SK-N-SH (cell line): ENCODE data around the gene GRK1. TPM values are rescaled to one million over a fixed set of nuclear protein-coding genes. Genes with fewer than 3 reads are reported as not detected.

Experiments used
- CTCF ChIA-PET: fragments of 300-600, 350-600 bp; formaldehyde crosslinking; extraction: SDS; loops from one replicate; lab custom pipeline; 2021; lab: Yijun Ruan, JAX
- POLR2A ChIA-PET: fragments of 350-600 bp; sonication (Branson Sonifier 250); formaldehyde crosslinking; extraction: SDS; loops from one replicate; lab custom pipeline; 2020; ENCODE audit warnings: antibody characterized with exemption, inconsistent platforms; lab: Yijun Ruan, JAX
- DNase-seq: peaks from one replicate; pipeline ENCODE4 v3.0.0; 2012
- H2AFZ ChIP-seq: fragments of 200-600 bp; sonication (generic); 2 replicates; pipeline ENCODE4 v1.8.1; 2016; ENCODE audit warnings: antibody characterized with exemption, mild to moderate bottlenecking, low read depth
- H3F3A ChIP-seq: fragments of 200-600 bp; sonication (generic); replicated peaks from 2 replicates; pipeline ENCODE3; 2016; ENCODE audit warnings: antibody characterized with exemption, mild to moderate bottlenecking; ENCODE audit not compliant: insufficient read depth
- H3K27ac ChIP-seq, 2 experiments: fragments of 200-500 bp in 1 of 2; fragments of 200-600 bp in 1 of 2; sonication (Bioruptor generic) in 1 of 2; sonication (generic), shearing (Covaris generic) in 1 of 2; 2 replicates each; pipeline versions ENCODE4 v1.5.1 to v1.6.1; 2014 to 2016; ENCODE audit warnings: low read depth in 2 of 2, inconsistent platforms in 1 of 2, low read length in 1 of 2, mild to moderate bottlenecking in 1 of 2, mixed read lengths in 1 of 2
- H3K27me3 ChIP-seq: fragments of 200-600 bp; sonication (generic), shearing (Covaris generic); 2 replicates; pipeline ENCODE4 v1.6.1; 2016; ENCODE audit warnings: mixed run types; ENCODE audit not compliant: insufficient read depth
- H3K36me3 ChIP-seq, 2 experiments: fragments of 200-500 bp in 1 of 2; fragments of 200-600 bp in 1 of 2; sonication (Bioruptor generic) in 1 of 2; sonication (generic) in 1 of 2; replicated peaks in 1 of 2; 2 replicates each; pipeline versions ENCODE3 to v1.5.1; 2014 to 2016; ENCODE audit warnings: low read length in 1 of 2, mild to moderate bottlenecking in 1 of 2; ENCODE audit not compliant: insufficient read depth in 2 of 2, control insufficient read depth in 1 of 2
- H3K4me1 ChIP-seq, 2 experiments: fragments of 200-500 bp in 1 of 2; fragments of 200-600 bp in 1 of 2; sonication (Bioruptor generic) in 1 of 2; sonication (generic), shearing (Covaris generic) in 1 of 2; 2 replicates each; pipeline versions ENCODE4 v1.5.1 to v1.6.1; 2014 to 2016; ENCODE audit warnings: low read depth in 1 of 2, low read length in 1 of 2, mixed run types in 1 of 2; ENCODE audit not compliant: insufficient read depth in 2 of 2, control insufficient read depth in 1 of 2
- H3K4me2 ChIP-seq: fragments of 200-600 bp; sonication (generic), shearing (Covaris generic); 2 replicates; pipeline ENCODE4 v1.6.1; 2017; ENCODE audit warnings: mixed run types
- H3K4me3 ChIP-seq, 2 experiments: fragments of 200-500 bp in 1 of 2; fragments of 200-600 bp in 1 of 2; sonication (Bioruptor generic) in 1 of 2; sonication (generic), shearing (Covaris generic) in 1 of 2; 2 replicates each; pipeline versions ENCODE4 v1.5.1 to v1.8.1; 2014 to 2016; ENCODE audit warnings: low read depth in 2 of 2, inconsistent platforms in 1 of 2, low read length in 1 of 2, mild to moderate bottlenecking in 1 of 2, mixed read lengths in 1 of 2, moderate library complexity in 1 of 2
- H3K79me2 ChIP-seq: fragments of 200-600 bp; sonication (generic); 2 replicates; pipeline ENCODE4 v1.8.1; 2017; ENCODE audit warnings: mild to moderate bottlenecking; ENCODE audit not compliant: insufficient read depth
- H3K9ac ChIP-seq: fragments of 200-600 bp; sonication (generic); 2 replicates; pipeline ENCODE4 v1.6.1; 2017; ENCODE audit warnings: mixed run types
- H3K9me2 ChIP-seq: fragments of 200-600 bp; sonication (generic); 2 replicates; pipeline ENCODE4 v1.6.1; 2017; ENCODE audit warnings: mixed run types
- H3K9me3 ChIP-seq: fragments of 200-600 bp; sonication (generic); 2 replicates; pipeline ENCODE4 v1.6.1; 2017; ENCODE audit warnings: mixed run types, mild to moderate bottlenecking, moderate library complexity
- H4K20me1 ChIP-seq: fragments of 200-600 bp; sonication (generic); 2 replicates; pipeline ENCODE4 v1.6.1; 2017; ENCODE audit warnings: mild to moderate bottlenecking, mixed run types; ENCODE audit not compliant: insufficient read depth
- CHD2 ChIP-seq: fragments of 150-350 bp; IDR thresholded peaks from 2 replicates; pipeline ENCODE4 v1.6.1; 2018; ENCODE audit warnings: low read length; ENCODE audit not compliant: partially characterized antibody
- EP300 ChIP-seq, 2 experiments: IDR thresholded peaks; 2 replicates each; pipeline versions ENCODE4 v1.4.0 to v1.6.1; 2012; ENCODE audit warnings: borderline replicate concordance in 1 of 2, low read depth in 1 of 2, low read length in 1 of 2
- EZH2phosphoT487 ChIP-seq: fragments of 200-600 bp; sonication (generic); IDR thresholded peaks from 2 replicates; pipeline ENCODE4 v1.6.1; 2017; ENCODE audit warnings: low read depth, mixed run types, mild to moderate bottlenecking, antibody characterized with exemption, moderate library complexity, borderline replicate concordance
- FOXJ3 ChIP-seq: sonication (generic); formaldehyde crosslinking; IDR thresholded peaks from 2 replicates; pipeline ENCODE4 v1.5.1; 2020; ENCODE audit warnings: mild to moderate bottlenecking, missing genetic modification reagents
- JUND ChIP-seq: IDR thresholded peaks from 2 replicates; pipeline ENCODE4 v1.4.0; 2012
- RAD21 ChIP-seq: IDR thresholded peaks from 2 replicates; pipeline ENCODE4 v1.6.1; 2012; ENCODE audit warnings: mild to moderate bottlenecking, low read length
- RFX5 ChIP-seq: IDR thresholded peaks from 2 replicates; pipeline ENCODE4 v1.6.1; 2012; ENCODE audit warnings: mild to moderate bottlenecking, improper control_type of control experiment, low read length
- SMC3 ChIP-seq: IDR thresholded peaks from 2 replicates; pipeline ENCODE4 v1.6.1; 2012; ENCODE audit warnings: low read depth, low read length, improper control_type of control experiment
- TEAD4 ChIP-seq: IDR thresholded peaks from 2 replicates; pipeline ENCODE4 v1.4.0; 2012; ENCODE audit warnings: mild to moderate bottlenecking, borderline replicate concordance; ENCODE audit not compliant: insufficient read depth
- YY1 ChIP-seq: IDR thresholded peaks from 2 replicates; pipeline ENCODE4 v1.4.0; 2012; ENCODE audit warnings: low read depth, mild to moderate bottlenecking
- WGBS: methylation state at CpG from one replicate; pipeline ENCODE4 v1.1.6; 2017; ENCODE audit warnings: low lambda C conversion rate; 5-methylcytosine and 5-hydroxymethylcytosine counted together
- polyA plus RNA-seq, 3 experiments: library from polyadenylated mRNA; depleted of rRNA; stranded (reverse); fragments of >200 nt; gene quantifications; 2 replicates each; pipeline ENCODE4 v1.2.3, GENCODE V29; 2012
- TF ChIP-seq, protein P1 (sequence below): IDR thresholded peaks from 2 replicates; pipeline ENCODE4; 2012
- TF ChIP-seq, protein P2 (sequence below): IDR thresholded peaks from 2 replicates; pipeline ENCODE4 v1.4.0; 2012; ENCODE audit warnings: low read depth, borderline replicate concordance
- TF ChIP-seq, protein P3 (sequence below): fragments of 150-350 bp; IDR thresholded peaks from 2 replicates; pipeline ENCODE4 v1.6.1; 2016; ENCODE audit warnings: mild to moderate bottlenecking, low read depth, low read length
- TF ChIP-seq, protein P4 (sequence below): fragments of 200-600 bp; sonication (generic); IDR thresholded peaks from 2 replicates; pipeline ENCODE4 v1.6.1; 2017; ENCODE audit warnings: antibody characterized with exemption, mild to moderate bottlenecking, moderate library complexity

GRK1 gene
- polyA plus RNA-seq, 1 of the 3 experiments (the other 2 are of a cell fraction) = 0.12 TPM

DNA sequence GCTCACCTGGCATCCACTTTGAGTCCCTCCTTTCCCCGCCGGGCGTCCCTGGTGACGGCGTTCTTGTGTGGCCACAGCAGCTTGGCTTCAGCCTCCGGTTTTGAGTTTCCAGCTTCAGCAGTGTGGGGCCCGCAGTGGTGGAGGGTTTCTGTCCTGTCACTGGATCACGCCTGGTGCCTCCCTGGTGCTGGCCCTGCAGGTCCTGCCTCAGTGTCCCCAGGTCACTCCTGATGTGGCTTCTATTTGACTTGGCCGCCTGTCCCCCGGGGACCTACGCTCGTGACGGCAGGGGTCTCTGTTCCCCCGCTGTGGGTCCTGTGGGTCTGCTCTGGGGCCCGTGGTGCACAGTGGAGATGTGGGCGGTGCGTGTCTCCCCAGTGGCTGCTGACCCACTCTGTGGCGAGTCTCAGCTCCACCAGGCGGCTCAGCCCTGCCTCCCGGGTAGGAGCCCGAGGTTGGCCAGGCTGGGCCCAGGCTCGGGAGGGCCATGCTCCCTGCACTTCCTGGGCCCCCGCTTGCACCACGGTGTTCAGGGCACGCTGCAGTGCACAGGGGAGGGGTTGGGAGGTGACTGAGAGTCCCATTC, 10.9 kb upstream of the GRK1 start:
- H4K20me1 ChIP-seq = no peaks in the 10 kb centered on the region
- WGBS = 83% methylated on average over 13 of the region's 25 CpGs
- H3K9me2 ChIP-seq = no peaks in the 10 kb centered on the region
- no peak overlapping the region for H2AFZ ChIP-seq
- H3K4me2 ChIP-seq = no peak overlapping the region
- TF ChIP-seq, protein P1, sequence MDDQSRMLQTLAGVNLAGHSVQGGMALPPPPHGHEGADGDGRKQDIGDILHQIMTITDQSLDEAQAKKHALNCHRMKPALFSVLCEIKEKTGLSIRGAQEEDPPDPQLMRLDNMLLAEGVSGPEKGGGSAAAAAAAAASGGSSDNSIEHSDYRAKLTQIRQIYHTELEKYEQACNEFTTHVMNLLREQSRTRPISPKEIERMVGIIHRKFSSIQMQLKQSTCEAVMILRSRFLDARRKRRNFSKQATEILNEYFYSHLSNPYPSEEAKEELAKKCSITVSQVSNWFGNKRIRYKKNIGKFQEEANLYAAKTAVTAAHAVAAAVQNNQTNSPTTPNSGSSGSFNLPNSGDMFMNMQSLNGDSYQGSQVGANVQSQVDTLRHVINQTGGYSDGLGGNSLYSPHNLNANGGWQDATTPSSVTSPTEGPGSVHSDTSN = no peak
- ChIA-PET POLR2A (no interaction called here), CTCF (interaction anchor here (0.7 to 1.0 kb wide), 2 partner anchors 68 to 69 kb away, joined by 4 read pairs; no protein-coding TSS in a partner anchor)
- H3K9me3 ChIP-seq = peaks cover 4% of the 10 kb centered on the region; the same call in 1 of the 2 replicates
- H3K27me3 ChIP-seq = no peaks in the 10 kb centered on the region
- no peak overlapping the region for H3K27ac ChIP-seq
- H3K36me3 ChIP-seq = no peaks in the 10 kb centered on the region
- no peak overlapping the region for H3K9ac ChIP-seq
- no peak overlapping the region for H3K4me3 ChIP-seq
- H3K4me1 ChIP-seq = peaks cover 0 to 7% of the 10 kb centered on the region in 2 experiments; a peak in 1 of 4 replicates
- no peaks in the 10 kb centered on the region for H3F3A ChIP-seq
- no peak for DNase-seq
- no peaks in the 10 kb centered on the region for H3K79me2 ChIP-seq

DNA sequence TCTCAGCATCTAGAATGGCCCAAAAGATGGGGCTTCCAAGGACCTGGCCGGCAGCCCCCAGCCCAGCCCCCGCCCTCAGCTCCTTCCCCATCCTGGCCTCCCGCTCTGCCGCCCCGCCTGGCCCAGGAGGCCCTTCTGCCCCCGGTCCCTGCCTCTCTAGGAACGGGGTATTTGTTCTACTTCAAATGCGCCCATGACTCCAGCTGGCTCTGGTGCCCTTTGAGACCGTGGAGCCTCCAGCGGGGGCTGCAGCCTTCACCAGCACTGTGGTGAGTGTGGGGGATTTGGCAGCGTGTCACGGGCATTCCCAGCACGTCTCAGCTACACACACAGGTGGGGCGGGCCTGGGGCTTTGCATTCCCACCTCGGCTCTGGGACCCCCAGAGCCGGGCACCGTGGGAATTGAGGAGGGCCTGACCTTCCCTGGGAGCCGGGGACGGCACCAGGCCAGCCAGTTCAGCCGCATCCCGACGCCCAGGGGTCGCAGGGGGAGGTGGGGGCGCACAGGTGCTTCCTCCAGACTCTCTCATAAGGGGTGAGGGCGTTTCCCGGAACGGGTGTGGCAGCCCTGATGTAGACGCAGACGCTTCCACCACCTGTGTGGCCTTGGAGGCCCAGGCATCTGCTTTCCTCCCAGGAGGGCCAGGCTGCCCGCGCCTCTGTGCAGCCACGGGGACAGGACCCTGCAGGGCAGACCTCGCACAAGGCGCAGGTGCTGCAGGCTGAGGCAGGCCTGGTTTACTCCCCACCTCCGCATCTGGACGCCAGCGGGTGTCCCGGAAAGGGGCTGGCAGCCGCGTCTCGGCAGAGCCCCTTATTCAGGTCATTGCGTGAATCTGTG, 10.0 kb upstream of the GRK1 start:
- Histone ChIP-seq H3F3A (no peaks in the 10 kb centered on the region), H3K4me2 (no peak overlapping the region), H3K4me1 (peaks cover 0 to 7% of the 10 kb centered on the region in 2 experiments; a peak in 1 of 4 replicates), H3K27me3 (no peaks in the 10 kb centered on the region), H3K4me3 (no peak overlapping the region), H2AFZ (no peak overlapping the region), H3K36me3 (no peaks in the 10 kb centered on the region), H4K20me1 (no peaks in the 10 kb centered on the region), H3K9me3 (peaks cover 14% of the 10 kb centered on the region; the same call in 1 of the 2 replicates), H3K9ac (no peak overlapping the region), H3K79me2 (no peaks in the 10 kb centered on the region), H3K9me2 (no peaks in the 10 kb centered on the region), H3K27ac (no peak overlapping the region)
- ChIA-PET CTCF (interaction anchor here (1.0 kb wide), 1 partner anchor 68 kb away, joined by 4 read pairs; no protein-coding TSS in a partner anchor), POLR2A (no interaction called here)
- WGBS = 84% methylated on average over 23 of the region's 42 CpGs
- no peak for DNase-seq
- TF ChIP-seq YY1 (no peak), CHD2 (no peak), RAD21 (no peak), EZH2phosphoT487 (no peak), FOXJ3 (CRISPR knock-in tag) (no peak), JUND (no peak), EP300 (IDR thresholded peaks at IDR 0.05; ENCODE audit: borderline replicate concordance in 1 of 2, low read depth in 1 of 2, low read length in 1 of 2) (no peak), RFX5 (no peak), TEAD4 (no peak), SMC3 (no peak)
- TF ChIP-seq, protein P2, sequence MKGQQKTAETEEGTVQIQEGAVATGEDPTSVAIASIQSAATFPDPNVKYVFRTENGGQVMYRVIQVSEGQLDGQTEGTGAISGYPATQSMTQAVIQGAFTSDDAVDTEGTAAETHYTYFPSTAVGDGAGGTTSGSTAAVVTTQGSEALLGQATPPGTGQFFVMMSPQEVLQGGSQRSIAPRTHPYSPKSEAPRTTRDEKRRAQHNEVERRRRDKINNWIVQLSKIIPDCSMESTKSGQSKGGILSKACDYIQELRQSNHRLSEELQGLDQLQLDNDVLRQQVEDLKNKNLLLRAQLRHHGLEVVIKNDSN = no peak
- TF ChIP-seq, protein P3, sequence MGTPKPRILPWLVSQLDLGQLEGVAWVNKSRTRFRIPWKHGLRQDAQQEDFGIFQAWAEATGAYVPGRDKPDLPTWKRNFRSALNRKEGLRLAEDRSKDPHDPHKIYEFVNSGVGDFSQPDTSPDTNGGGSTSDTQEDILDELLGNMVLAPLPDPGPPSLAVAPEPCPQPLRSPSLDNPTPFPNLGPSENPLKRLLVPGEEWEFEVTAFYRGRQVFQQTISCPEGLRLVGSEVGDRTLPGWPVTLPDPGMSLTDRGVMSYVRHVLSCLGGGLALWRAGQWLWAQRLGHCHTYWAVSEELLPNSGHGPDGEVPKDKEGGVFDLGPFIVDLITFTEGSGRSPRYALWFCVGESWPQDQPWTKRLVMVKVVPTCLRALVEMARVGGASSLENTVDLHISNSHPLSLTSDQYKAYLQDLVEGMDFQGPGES = no peak
- TF ChIP-seq, protein P1 = no peak
- TF ChIP-seq, protein P4, sequence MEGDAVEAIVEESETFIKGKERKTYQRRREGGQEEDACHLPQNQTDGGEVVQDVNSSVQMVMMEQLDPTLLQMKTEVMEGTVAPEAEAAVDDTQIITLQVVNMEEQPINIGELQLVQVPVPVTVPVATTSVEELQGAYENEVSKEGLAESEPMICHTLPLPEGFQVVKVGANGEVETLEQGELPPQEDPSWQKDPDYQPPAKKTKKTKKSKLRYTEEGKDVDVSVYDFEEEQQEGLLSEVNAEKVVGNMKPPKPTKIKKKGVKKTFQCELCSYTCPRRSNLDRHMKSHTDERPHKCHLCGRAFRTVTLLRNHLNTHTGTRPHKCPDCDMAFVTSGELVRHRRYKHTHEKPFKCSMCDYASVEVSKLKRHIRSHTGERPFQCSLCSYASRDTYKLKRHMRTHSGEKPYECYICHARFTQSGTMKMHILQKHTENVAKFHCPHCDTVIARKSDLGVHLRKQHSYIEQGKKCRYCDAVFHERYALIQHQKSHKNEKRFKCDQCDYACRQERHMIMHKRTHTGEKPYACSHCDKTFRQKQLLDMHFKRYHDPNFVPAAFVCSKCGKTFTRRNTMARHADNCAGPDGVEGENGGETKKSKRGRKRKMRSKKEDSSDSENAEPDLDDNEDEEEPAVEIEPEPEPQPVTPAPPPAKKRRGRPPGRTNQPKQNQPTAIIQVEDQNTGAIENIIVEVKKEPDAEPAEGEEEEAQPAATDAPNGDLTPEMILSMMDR = no peak
